ENCODE measurements around the gene CFAP97D2. TPM values are rescaled to one million over a fixed set of nuclear protein-coding genes. Genes with fewer than 3 reads are reported as not detected.

Gene CFAP97D2
- total RNA-seq, 1 experiment from 2014 or later, result not detected

- ChIA-PET CTCF (interaction anchor here (0.6 kb wide), 1 partner anchor 32 kb away, joined by 3 read pairs; no protein-coding TSS in a partner anchor), POLR2A (no interaction called here)
- no peak for DNase-seq
- no peaks in the 10 kb centered on the region for H3K9me3 ChIP-seq
- no TSS peak for BruUV-seq (replicated peaks)
- H3K4me1 ChIP-seq, result peaks cover 5% of the 10 kb centered on the region; the same call in 1 of the 2 replicates
- H3K36me3 Mint-ChIP-seq (ENCODE audit: insufficient read depth, unreplicated experiment), result peaks cover 84% of the 10 kb centered on the region
- peaks cover 2% of the 10 kb centered on the region for H3K36me3 ChIP-seq (ENCODE audit: control insufficient read depth, insufficient read depth, low read length)
- intact Hi-C loops (cut with micrococcal nuclease; ENCODE audit: unreplicated experiment), result no loop called here
- H3K4me3 ChIP-seq (ENCODE audit: low read depth, low read length), result no peak overlapping the region
- TF ChIP-seq CTCF (IDR thresholded peaks at IDR 0.05; ENCODE audit: insufficient read depth in 1 of 2, low read depth in 1 of 2, low read length in 1 of 2, severe bottlenecking in 1 of 2, unreplicated experiment in 1 of 2), result no peak
- no peaks in the 10 kb centered on the region for H3K27me3 ChIP-seq (replicated peaks; ENCODE audit: control insufficient read depth, insufficient read depth, low read length)
- H3K4me3 Mint-ChIP-seq (ENCODE audit: unreplicated experiment), result no peak overlapping the region
- no peaks in the 10 kb centered on the region for H3K9me3 Mint-ChIP-seq (ENCODE audit: unreplicated experiment)
- peaks cover 6% of the 10 kb centered on the region for H3K4me1 Mint-ChIP-seq (ENCODE audit: low read depth, unreplicated experiment)
- no peaks in the 10 kb centered on the region for H3K27me3 Mint-ChIP-seq (ENCODE audit: insufficient read depth, unreplicated experiment)
- H3K27ac Mint-ChIP-seq (ENCODE audit: unreplicated experiment), result no peak overlapping the region
Observed at GRCh38 chr13:114259374-114259773, 80.3 kb downstream of the CFAP97D2 start.

GRCh38 chr13:114259974-114260373, 80.9 kb downstream of the CFAP97D2 start:
- H3K27ac Mint-ChIP-seq (ENCODE audit: unreplicated experiment), result no peak overlapping the region
- no peaks in the 10 kb centered on the region for H3K9me3 Mint-ChIP-seq (ENCODE audit: unreplicated experiment)
- peaks cover 6% of the 10 kb centered on the region for H3K4me1 Mint-ChIP-seq (ENCODE audit: low read depth, unreplicated experiment)
- no peaks in the 10 kb centered on the region for H3K9me3 ChIP-seq
- BruUV-seq (replicated peaks), result no TSS peak
- no peak for DNase-seq
- TF ChIP-seq CTCF (IDR thresholded peaks at IDR 0.05; ENCODE audit: insufficient read depth in 1 of 2, low read depth in 1 of 2, low read length in 1 of 2, severe bottlenecking in 1 of 2, unreplicated experiment in 1 of 2), result no peak
- peaks cover 2% of the 10 kb centered on the region for H3K36me3 ChIP-seq (ENCODE audit: control insufficient read depth, insufficient read depth, low read length)
- no peak overlapping the region for H3K4me3 ChIP-seq (ENCODE audit: low read depth, low read length)
- no peaks in the 10 kb centered on the region for H3K27me3 Mint-ChIP-seq (ENCODE audit: insufficient read depth, unreplicated experiment)
- intact Hi-C loops (cut with micrococcal nuclease; ENCODE audit: unreplicated experiment), result no loop called here
- no peak overlapping the region for H3K4me3 Mint-ChIP-seq (ENCODE audit: unreplicated experiment)
- CTCF ChIA-PET, result interaction anchor here (0.6 kb wide), 1 partner anchor 33 kb away, joined by 3 read pairs; no protein-coding TSS in a partner anchor
- H3K27me3 ChIP-seq (replicated peaks; ENCODE audit: control insufficient read depth, insufficient read depth, low read length), result no peaks in the 10 kb centered on the region
- H3K4me1 ChIP-seq, result peaks cover 5% of the 10 kb centered on the region; the same call in 1 of the 2 replicates
- POLR2A ChIA-PET, result no interaction called here
- peaks cover 82% of the 10 kb centered on the region for H3K36me3 Mint-ChIP-seq (ENCODE audit: insufficient read depth, unreplicated experiment)

GRCh38 chr13:114260814-114261213, 81.8 kb downstream of the CFAP97D2 start:
- H3K4me1 ChIP-seq, result peaks cover 5% of the 10 kb centered on the region; the same call in 1 of the 2 replicates
- Mint-ChIP-seq H3K36me3 (ENCODE audit: insufficient read depth, unreplicated experiment) (peaks cover 83% of the 10 kb centered on the region), H3K27me3 (ENCODE audit: insufficient read depth, unreplicated experiment) (no peaks in the 10 kb centered on the region), H3K9me3 (ENCODE audit: unreplicated experiment) (no peaks in the 10 kb centered on the region), H3K27ac (ENCODE audit: unreplicated experiment) (no peak overlapping the region), H3K4me1 (ENCODE audit: low read depth, unreplicated experiment) (peaks cover 6% of the 10 kb centered on the region), H3K4me3 (ENCODE audit: unreplicated experiment) (no peak overlapping the region)
- POLR2A ChIA-PET, result no interaction called here
- no peak overlapping the region for H3K4me3 ChIP-seq (ENCODE audit: low read depth, low read length)
- CTCF ChIA-PET, result no interaction called here
- intact Hi-C loops (cut with micrococcal nuclease; ENCODE audit: unreplicated experiment), result no loop called here
- no peaks in the 10 kb centered on the region for H3K9me3 ChIP-seq
- H3K27me3 ChIP-seq (replicated peaks; ENCODE audit: control insufficient read depth, insufficient read depth, low read length), result no peaks in the 10 kb centered on the region
- no TSS peak for BruUV-seq (replicated peaks)
- no peak for TF ChIP-seq CTCF (IDR thresholded peaks at IDR 0.05; ENCODE audit: insufficient read depth in 1 of 2, low read depth in 1 of 2, low read length in 1 of 2, severe bottlenecking in 1 of 2, unreplicated experiment in 1 of 2)
- no peak for DNase-seq
- H3K36me3 ChIP-seq (ENCODE audit: control insufficient read depth, insufficient read depth, low read length), result peaks cover 4% of the 10 kb centered on the region
